Measurements from ENCODE around the gene DDX54. TPM values are rescaled to one million over a fixed set of nuclear protein-coding genes. Genes with fewer than 3 reads are reported as not detected.

DDX54 gene
- polyA plus RNA-seq, 3 donors = 7.9 to 32.2 (median 13.6) TPM

DNA sequence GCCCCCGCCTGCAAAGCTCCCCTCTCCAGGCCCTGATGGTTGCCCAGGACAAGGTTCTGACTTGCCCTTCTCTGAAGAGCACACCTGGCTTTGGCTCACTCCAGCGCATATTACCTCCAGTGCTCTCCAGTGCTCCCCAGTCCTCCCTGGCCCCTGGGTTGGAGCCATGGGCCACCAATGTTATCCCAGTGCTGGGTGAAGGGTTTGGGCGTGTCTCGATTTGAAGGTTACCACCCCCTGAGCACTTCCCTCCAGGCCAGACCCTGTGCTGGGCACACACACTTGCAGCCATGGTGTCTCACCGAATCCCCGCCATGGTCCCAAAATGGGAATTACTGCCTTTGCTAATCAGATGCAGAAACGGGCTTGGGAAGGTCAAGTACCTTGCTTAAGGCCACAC lies 11.3 kb upstream of the DDX54 start:
- Histone ChIP-seq H4K20me1 (ENCODE audit: insufficient read depth, low read length) (no peaks in the 10 kb centered on the region), H3K4me2 (replicated peaks; ENCODE audit: extremely low read depth, low read length, poor library complexity, severe bottlenecking) (no peak overlapping the region), H3K36me3 (replicated peaks in 1 of 2; ENCODE audit: control insufficient read depth in 1 of 2, insufficient read depth in 2 of 2, low read length in 2 of 2) (peaks cover 8 to 15% of the 10 kb centered on the region in 2 donors), H3K27ac (ENCODE audit: low read depth in 1 of 2, low read length in 2 of 2) (no peak overlapping the region), H3K9me3 (replicated peaks in 1 of 2; ENCODE audit: control insufficient read depth in 1 of 2, insufficient read depth in 1 of 2, low read length in 2 of 2) (no peaks in the 10 kb centered on the region), H2AFZ (ENCODE audit: insufficient read depth, low read depth, low read length, poor library complexity, severe bottlenecking) (no peak overlapping the region), H3K4me3 (replicated peaks in 1 of 3; ENCODE audit: low read depth in 2 of 3, low read length in 3 of 3) (no peak overlapping the region), H3K79me2 (ENCODE audit: insufficient read depth, low read length) (no peaks in the 10 kb centered on the region), H3K4me1 (ENCODE audit: control insufficient read depth in 1 of 2, insufficient read depth in 2 of 2, low read length in 2 of 2) (peaks cover 31 to 33% of the 10 kb centered on the region in 2 donors), H3K9ac (ENCODE audit: insufficient read depth, low read length, poor library complexity, severe bottlenecking) (no peak overlapping the region), H3K27me3 (ENCODE audit: control insufficient read depth in 2 of 2, insufficient read depth in 2 of 2, low read length in 2 of 2) (no peaks in the 10 kb centered on the region)
- Mint-ChIP-seq H3K36me3 (peaks cover 14 to 22% of the 10 kb centered on the region in 2 donors), H3K27me3 (ENCODE audit: low read depth in 3 of 3) (peaks cover 0 to 1% (median 0%) of the 10 kb centered on the region in 3 donors), H3K4me3 (no peak overlapping the region), H3K27ac (peak overlapping the region in 1 of 7 donors; percentile 30), H3K9me3 (peaks cover 0 to 4% (median 0%) of the 10 kb centered on the region in 7 donors), H3K4me1 (peaks cover 39% of the 10 kb centered on the region)
- WGBS (ENCODE audit: insufficient coverage) = 83% methylated on average over 6 of the region's 7 CpGs
- intact Hi-C loops (cut with micrococcal nuclease) = loop anchor here (5.0 to 10.0 kb wide), 3 partner anchors 41 to 78 kb away; no protein-coding TSS in a partner anchor
- DNase-seq = no peak
- TF ChIP-seq, protein P1, sequence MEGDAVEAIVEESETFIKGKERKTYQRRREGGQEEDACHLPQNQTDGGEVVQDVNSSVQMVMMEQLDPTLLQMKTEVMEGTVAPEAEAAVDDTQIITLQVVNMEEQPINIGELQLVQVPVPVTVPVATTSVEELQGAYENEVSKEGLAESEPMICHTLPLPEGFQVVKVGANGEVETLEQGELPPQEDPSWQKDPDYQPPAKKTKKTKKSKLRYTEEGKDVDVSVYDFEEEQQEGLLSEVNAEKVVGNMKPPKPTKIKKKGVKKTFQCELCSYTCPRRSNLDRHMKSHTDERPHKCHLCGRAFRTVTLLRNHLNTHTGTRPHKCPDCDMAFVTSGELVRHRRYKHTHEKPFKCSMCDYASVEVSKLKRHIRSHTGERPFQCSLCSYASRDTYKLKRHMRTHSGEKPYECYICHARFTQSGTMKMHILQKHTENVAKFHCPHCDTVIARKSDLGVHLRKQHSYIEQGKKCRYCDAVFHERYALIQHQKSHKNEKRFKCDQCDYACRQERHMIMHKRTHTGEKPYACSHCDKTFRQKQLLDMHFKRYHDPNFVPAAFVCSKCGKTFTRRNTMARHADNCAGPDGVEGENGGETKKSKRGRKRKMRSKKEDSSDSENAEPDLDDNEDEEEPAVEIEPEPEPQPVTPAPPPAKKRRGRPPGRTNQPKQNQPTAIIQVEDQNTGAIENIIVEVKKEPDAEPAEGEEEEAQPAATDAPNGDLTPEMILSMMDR (IDR thresholded peaks at IDR 0.05) = no peak

DNA sequence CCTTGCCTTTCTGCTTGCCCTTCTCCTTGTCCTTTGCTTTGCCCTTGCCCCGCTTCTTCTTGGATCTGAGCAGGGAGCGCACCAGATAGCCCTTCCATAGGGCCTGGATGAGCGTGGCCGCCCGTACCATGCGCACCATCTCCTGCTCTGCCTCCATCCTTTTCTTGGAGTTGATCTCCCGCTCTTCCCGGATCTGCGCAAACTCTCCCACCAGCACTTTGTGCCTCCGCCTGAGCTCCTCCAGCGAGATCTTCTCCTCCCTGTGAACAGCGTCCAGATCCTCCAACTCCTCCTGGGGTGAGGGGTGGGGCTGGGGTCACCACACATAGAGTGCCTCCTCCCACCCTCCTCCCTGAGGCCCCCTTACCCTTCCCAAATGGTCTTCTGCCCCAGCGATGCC lies 10.3 kb upstream of the DDX54 start:
- H3K4me1 Mint-ChIP-seq = peaks cover 29% of the 10 kb centered on the region
- DNase-seq = no peak
- intact Hi-C loops (cut with micrococcal nuclease) = loop anchor here (5.0 to 10.0 kb wide), 3 partner anchors 42 to 79 kb away; no protein-coding TSS in a partner anchor

More for the DNA sequence above, 10.3 kb upstream of the DDX54 start:
- peaks cover 17 to 25% of the 10 kb centered on the region in 2 donors for H3K36me3 ChIP-seq (replicated peaks in 1 of 2; ENCODE audit: control insufficient read depth in 1 of 2, insufficient read depth in 2 of 2, low read length in 2 of 2)
- Mint-ChIP-seq H3K27ac (peak overlapping the region in 1 of 7 donors; percentile 52), H3K4me3 (no peak overlapping the region), H3K27me3 (ENCODE audit: low read depth in 3 of 3) (peaks cover 0 to 1% (median 0%) of the 10 kb centered on the region in 3 donors), H3K9me3 (peaks cover 0 to under 1% (median 0%) of the 10 kb centered on the region in 7 donors), H3K36me3 (peaks cover 19 to 32% of the 10 kb centered on the region in 2 donors)
- WGBS (ENCODE audit: insufficient coverage) = 98% methylated on average over 6 of the region's 13 CpGs
- H3K4me1 ChIP-seq (ENCODE audit: control insufficient read depth in 1 of 2, insufficient read depth in 2 of 2, low read length in 2 of 2) = peaks cover 22 to 23% of the 10 kb centered on the region in 2 donors
- TF ChIP-seq, protein P1 (IDR thresholded peaks at IDR 0.05) = no peak
- no peak overlapping the region for H3K4me3 ChIP-seq (replicated peaks in 1 of 3; ENCODE audit: low read depth in 2 of 3, low read length in 3 of 3)
- H4K20me1 ChIP-seq (ENCODE audit: insufficient read depth, low read length) = no peaks in the 10 kb centered on the region
- H3K4me2 ChIP-seq (replicated peaks; ENCODE audit: extremely low read depth, low read length, poor library complexity, severe bottlenecking) = no peak overlapping the region
- no peaks in the 10 kb centered on the region for H3K27me3 ChIP-seq (ENCODE audit: control insufficient read depth in 2 of 2, insufficient read depth in 2 of 2, low read length in 2 of 2)
- H3K9ac ChIP-seq (ENCODE audit: insufficient read depth, low read length, poor library complexity, severe bottlenecking) = no peak overlapping the region
- no peaks in the 10 kb centered on the region for H3K9me3 ChIP-seq (replicated peaks in 1 of 2; ENCODE audit: control insufficient read depth in 1 of 2, insufficient read depth in 1 of 2, low read length in 2 of 2)
- no peaks in the 10 kb centered on the region for H3K79me2 ChIP-seq (ENCODE audit: insufficient read depth, low read length)
- no peak overlapping the region for H3K27ac ChIP-seq (ENCODE audit: low read depth in 1 of 2, low read length in 2 of 2)
- H2AFZ ChIP-seq (ENCODE audit: insufficient read depth, low read depth, low read length, poor library complexity, severe bottlenecking) = no peak overlapping the region
